ENCODE measurements around the gene POLR2E. TPM values are rescaled to one million over a fixed set of nuclear protein-coding genes. Genes with fewer than 3 reads are reported as not detected.
A peak's percentile ranks its signal among the peaks of the same experiment; 100 is the strongest.

POLR2E gene
- total RNA-seq, 2 experiments from 2014 or later, result 45.8 to 49.0 TPM

DNA sequence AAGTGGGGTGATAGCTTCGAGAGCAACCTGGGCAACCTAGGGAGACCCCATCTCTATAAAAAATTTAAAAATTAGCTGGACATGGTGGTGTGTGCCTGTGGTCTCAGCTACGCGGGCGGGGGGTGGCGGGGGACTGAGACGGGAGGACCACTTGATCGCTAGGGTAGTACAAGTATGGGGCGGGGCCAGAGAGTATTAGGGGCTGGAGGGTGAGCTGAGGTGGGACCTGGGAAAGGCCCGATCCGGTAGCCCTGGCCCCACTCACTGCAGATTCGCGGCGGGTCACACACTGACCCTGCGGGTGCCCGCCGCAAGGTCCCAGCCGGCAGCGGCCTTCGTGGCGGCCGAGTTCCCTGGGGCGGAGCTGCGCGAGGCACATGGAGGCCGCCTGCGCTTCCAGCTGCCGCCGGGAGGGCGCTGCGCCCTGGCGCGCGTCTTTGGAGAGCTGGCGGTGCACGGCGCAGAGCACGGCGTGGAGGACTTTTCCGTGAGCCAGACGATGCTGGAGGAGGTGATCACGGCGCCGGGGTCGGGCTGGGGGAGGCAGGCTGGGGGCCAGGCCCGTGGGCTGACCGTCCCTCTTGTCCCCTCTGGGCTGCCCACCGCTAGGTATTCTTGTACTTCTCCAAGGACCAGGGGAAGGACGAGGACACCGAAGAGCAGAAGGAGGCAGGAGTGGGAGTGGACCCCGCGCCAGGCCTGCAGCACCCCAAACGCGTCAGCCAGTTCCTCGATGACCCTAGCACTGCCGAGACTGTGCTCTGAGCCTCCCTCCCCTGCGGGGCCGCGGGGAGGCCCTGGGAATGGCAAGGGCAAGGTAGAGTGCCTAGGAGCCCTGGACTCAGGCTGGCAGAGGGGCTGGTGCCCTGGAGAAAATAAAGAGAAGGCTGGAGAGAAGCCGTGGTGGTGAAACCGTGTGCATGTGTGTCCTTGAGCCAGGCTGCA lies 30.2 kb downstream of the POLR2E start:
- Histone ChIP-seq H3K27ac (ENCODE audit: low read depth in 1 of 2, low read length in 2 of 2) (peak overlapping the region in 1 of 2 donors; percentile 98), H3K36me3 (ENCODE audit: insufficient read depth, low read length) (peaks cover 30% of the 10 kb centered on the region), H3K9me3 (ENCODE audit: control insufficient read depth in 1 of 2, insufficient read depth in 1 of 2, low read length in 2 of 2) (no peaks in the 10 kb centered on the region), H3K4me3 (ENCODE audit: low read length) (no peak overlapping the region), H3K27me3 (ENCODE audit: control insufficient read depth in 1 of 2, insufficient read depth in 2 of 2, low read length in 2 of 2) (no peaks in the 10 kb centered on the region), H3K4me1 (ENCODE audit: insufficient read depth, low read length) (peaks cover 62% of the 10 kb centered on the region)
- ATAC-seq (ENCODE audit: poor library complexity), result peak; percentile 37
- no peaks in the 10 kb centered on the region for H3K27me3 Mint-ChIP-seq
- H3K4me3 Mint-ChIP-seq, result peak overlapping the region; percentile 90
- ChIA-PET CTCF (interaction anchor here (0.6 to 2.3 kb wide), 21 partner anchors 11 to 127 kb away, joined by 3 to 42 read pairs (median 4); partner anchors contain the start of genes ABCA7, RNU6-2 and TMEM259), POLR2A (interaction anchor here (0.6 to 21.0 kb wide), 13 partner anchors 17 to 878 kb away, joined by 3 to 1253 read pairs (median 4); partner anchors contain the start of genes ABCA7, CNN2, FAM174C and RNU6-2)
- H3K9me3 Mint-ChIP-seq, result no peaks in the 10 kb centered on the region
- TF ChIP-seq, protein P1, sequence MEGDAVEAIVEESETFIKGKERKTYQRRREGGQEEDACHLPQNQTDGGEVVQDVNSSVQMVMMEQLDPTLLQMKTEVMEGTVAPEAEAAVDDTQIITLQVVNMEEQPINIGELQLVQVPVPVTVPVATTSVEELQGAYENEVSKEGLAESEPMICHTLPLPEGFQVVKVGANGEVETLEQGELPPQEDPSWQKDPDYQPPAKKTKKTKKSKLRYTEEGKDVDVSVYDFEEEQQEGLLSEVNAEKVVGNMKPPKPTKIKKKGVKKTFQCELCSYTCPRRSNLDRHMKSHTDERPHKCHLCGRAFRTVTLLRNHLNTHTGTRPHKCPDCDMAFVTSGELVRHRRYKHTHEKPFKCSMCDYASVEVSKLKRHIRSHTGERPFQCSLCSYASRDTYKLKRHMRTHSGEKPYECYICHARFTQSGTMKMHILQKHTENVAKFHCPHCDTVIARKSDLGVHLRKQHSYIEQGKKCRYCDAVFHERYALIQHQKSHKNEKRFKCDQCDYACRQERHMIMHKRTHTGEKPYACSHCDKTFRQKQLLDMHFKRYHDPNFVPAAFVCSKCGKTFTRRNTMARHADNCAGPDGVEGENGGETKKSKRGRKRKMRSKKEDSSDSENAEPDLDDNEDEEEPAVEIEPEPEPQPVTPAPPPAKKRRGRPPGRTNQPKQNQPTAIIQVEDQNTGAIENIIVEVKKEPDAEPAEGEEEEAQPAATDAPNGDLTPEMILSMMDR (IDR thresholded peaks at IDR 0.05), result peak; percentile 78
- peak overlapping the region; percentile 96 for H3K27ac Mint-ChIP-seq
- intact Hi-C loops (cut with DNase I, micrococcal nuclease), result loop anchor here (5.0 kb wide), 3 partner anchors 37 to 127 kb away; partner anchors contain the start of genes GPX4 (in 2 of the 2), RNU6-2 (in 1 of the 2) and TMEM259 (in 1 of the 2)
- DNase-seq, result peak in 12 of 14 experiments; percentile 53 to 90 (median 70)
- H3K4me1 Mint-ChIP-seq (ENCODE audit: low read depth), result peaks cover 54% of the 10 kb centered on the region
- peaks cover 29% of the 10 kb centered on the region for H3K36me3 Mint-ChIP-seq (ENCODE audit: low read depth)

- peaks cover 54% of the 10 kb centered on the region for H3K4me1 ChIP-seq (ENCODE audit: insufficient read depth, low read length)
- CTCF ChIA-PET, result interaction anchor here (0.6 to 2.3 kb wide), 18 partner anchors 10 to 122 kb away, joined by 3 to 42 read pairs (median 5); partner anchors contain the start of genes ABCA7, RNU6-2 and TMEM259
- no peak overlapping the region for H3K27ac ChIP-seq (ENCODE audit: low read depth in 1 of 2, low read length in 2 of 2)
- DNase-seq (peak in 1 of 14 experiments; percentile 56), ATAC-seq (ENCODE audit: poor library complexity) (no peak)
- no peaks in the 10 kb centered on the region for H3K9me3 Mint-ChIP-seq
- POLR2A ChIA-PET, result interaction anchor here (0.6 to 21.0 kb wide), 11 partner anchors 18 to 878 kb away, joined by 3 to 1253 read pairs (median 4); partner anchors contain the start of genes ABCA7, CNN2 and FAM174C
- peak overlapping the region; percentile 96 for H3K27ac Mint-ChIP-seq
- no peaks in the 10 kb centered on the region for H3K9me3 ChIP-seq (ENCODE audit: control insufficient read depth in 1 of 2, insufficient read depth in 1 of 2, low read length in 2 of 2)
- H3K4me3 ChIP-seq (ENCODE audit: low read length), result no peak overlapping the region
- TF ChIP-seq, protein P1 (IDR thresholded peaks at IDR 0.05), result no peak
- H3K4me3 Mint-ChIP-seq, result peak overlapping the region; percentile 66
- H3K27me3 Mint-ChIP-seq, result no peaks in the 10 kb centered on the region
- intact Hi-C loops (cut with DNase I, micrococcal nuclease), result no loop called here
- H3K36me3 Mint-ChIP-seq (ENCODE audit: low read depth), result peaks cover 27% of the 10 kb centered on the region
- no peaks in the 10 kb centered on the region for H3K27me3 ChIP-seq (ENCODE audit: control insufficient read depth in 1 of 2, insufficient read depth in 2 of 2, low read length in 2 of 2)
- peaks cover 46% of the 10 kb centered on the region for H3K4me1 Mint-ChIP-seq (ENCODE audit: low read depth)
- peaks cover 21% of the 10 kb centered on the region for H3K36me3 ChIP-seq (ENCODE audit: insufficient read depth, low read length)
Measured at GRCh38 chr19:1063909-1064660, 31.1 kb downstream of the POLR2E start.

Data from CD4-positive, alpha-beta T cell (primary cell).